ENCODE measurements around the gene TMEM178B.
"Not testable (repeated sequence)": the region's sequence is repeated elsewhere in the genome, so short reads cannot be mapped to it uniquely, and the experiment has no call there.

TMEM178B gene

GRCh38 chr7:141378405-141378804 lies 304.5 kb downstream of the TMEM178B start:
- Histone ChIP-seq H3K27me3 (ENCODE audit: insufficient read depth, poor library complexity, severe bottlenecking) (peaks cover 8% of the 10 kb centered on the region), H3K4me3 (replicated peaks; ENCODE audit: insufficient read depth, low read length) (no peak overlapping the region), H3K27ac (replicated peaks) (no peak overlapping the region)
- TF ChIP-seq, protein P1, sequence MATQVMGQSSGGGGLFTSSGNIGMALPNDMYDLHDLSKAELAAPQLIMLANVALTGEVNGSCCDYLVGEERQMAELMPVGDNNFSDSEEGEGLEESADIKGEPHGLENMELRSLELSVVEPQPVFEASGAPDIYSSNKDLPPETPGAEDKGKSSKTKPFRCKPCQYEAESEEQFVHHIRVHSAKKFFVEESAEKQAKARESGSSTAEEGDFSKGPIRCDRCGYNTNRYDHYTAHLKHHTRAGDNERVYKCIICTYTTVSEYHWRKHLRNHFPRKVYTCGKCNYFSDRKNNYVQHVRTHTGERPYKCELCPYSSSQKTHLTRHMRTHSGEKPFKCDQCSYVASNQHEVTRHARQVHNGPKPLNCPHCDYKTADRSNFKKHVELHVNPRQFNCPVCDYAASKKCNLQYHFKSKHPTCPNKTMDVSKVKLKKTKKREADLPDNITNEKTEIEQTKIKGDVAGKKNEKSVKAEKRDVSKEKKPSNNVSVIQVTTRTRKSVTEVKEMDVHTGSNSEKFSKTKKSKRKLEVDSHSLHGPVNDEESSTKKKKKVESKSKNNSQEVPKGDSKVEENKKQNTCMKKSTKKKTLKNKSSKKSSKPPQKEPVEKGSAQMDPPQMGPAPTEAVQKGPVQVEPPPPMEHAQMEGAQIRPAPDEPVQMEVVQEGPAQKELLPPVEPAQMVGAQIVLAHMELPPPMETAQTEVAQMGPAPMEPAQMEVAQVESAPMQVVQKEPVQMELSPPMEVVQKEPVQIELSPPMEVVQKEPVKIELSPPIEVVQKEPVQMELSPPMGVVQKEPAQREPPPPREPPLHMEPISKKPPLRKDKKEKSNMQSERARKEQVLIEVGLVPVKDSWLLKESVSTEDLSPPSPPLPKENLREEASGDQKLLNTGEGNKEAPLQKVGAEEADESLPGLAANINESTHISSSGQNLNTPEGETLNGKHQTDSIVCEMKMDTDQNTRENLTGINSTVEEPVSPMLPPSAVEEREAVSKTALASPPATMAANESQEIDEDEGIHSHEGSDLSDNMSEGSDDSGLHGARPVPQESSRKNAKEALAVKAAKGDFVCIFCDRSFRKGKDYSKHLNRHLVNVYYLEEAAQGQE (IDR thresholded peaks at IDR 0.05; ENCODE audit: insufficient replicate concordance, low read depth) = no peak
- TF ChIP-seq CTCF (IDR thresholded peaks at IDR 0.05; ENCODE audit: insufficient read depth, low read length) (no peak), POLR2AphosphoS5 (IDR thresholded peaks at IDR 0.05; ENCODE audit: low read depth) (no peak), GABPA (IDR thresholded peaks at IDR 0.05; ENCODE audit: low read depth) (no peak), SPI1 (IDR thresholded peaks at IDR 0.05; ENCODE audit: borderline replicate concordance, low read depth) (no peak)
- no peak for DNase-seq (ENCODE audit: low read depth in 1 of 2, low spot score in 1 of 2)

- TF ChIP-seq, protein P1 (IDR thresholded peaks at IDR 0.05; ENCODE audit: insufficient replicate concordance, low read depth) = no peak
- TF ChIP-seq SPI1 (IDR thresholded peaks at IDR 0.05; ENCODE audit: borderline replicate concordance, low read depth) = no peak
- TF ChIP-seq POLR2AphosphoS5 (IDR thresholded peaks at IDR 0.05; ENCODE audit: low read depth) = no peak
- no peak for TF ChIP-seq CTCF (IDR thresholded peaks at IDR 0.05; ENCODE audit: insufficient read depth, low read length)
- TF ChIP-seq GABPA (IDR thresholded peaks at IDR 0.05; ENCODE audit: low read depth) = no peak
- DNase-seq (ENCODE audit: low read depth in 1 of 2, low spot score in 1 of 2) = no peak
- H3K4me3 ChIP-seq (replicated peaks; ENCODE audit: insufficient read depth, low read length) = no peak overlapping the region
- H3K27me3 ChIP-seq (ENCODE audit: insufficient read depth, poor library complexity, severe bottlenecking) = peaks cover 4% of the 10 kb centered on the region
- H3K27ac ChIP-seq (replicated peaks) = no peak overlapping the region
These were observed 308.0 kb downstream of the TMEM178B start for GRCh38 chr7:141381794-141382427.

GRCh38 chr7:141383356-141383755 lies 309.5 kb downstream of the TMEM178B start:
- not testable (repeated sequence) for H3K27ac ChIP-seq (replicated peaks); H3K27me3 ChIP-seq (ENCODE audit: insufficient read depth, poor library complexity, severe bottlenecking); H3K4me3 ChIP-seq (replicated peaks; ENCODE audit: insufficient read depth, low read length); DNase-seq (ENCODE audit: low read depth in 1 of 2, low spot score in 1 of 2)

GRCh38 chr7:141386881-141387280 lies 313.0 kb downstream of the TMEM178B start:
- DNase-seq (ENCODE audit: low read depth in 1 of 2, low spot score in 1 of 2) = no peak
- Histone ChIP-seq H3K27ac (replicated peaks) (no peak overlapping the region), H3K27me3 (ENCODE audit: insufficient read depth, poor library complexity, severe bottlenecking) (peaks cover 2% of the 10 kb centered on the region), H3K4me3 (replicated peaks; ENCODE audit: insufficient read depth, low read length) (no peak overlapping the region)
- TF ChIP-seq GABPA (IDR thresholded peaks at IDR 0.05; ENCODE audit: low read depth) (no peak), POLR2AphosphoS5 (IDR thresholded peaks at IDR 0.05; ENCODE audit: low read depth) (no peak), SPI1 (IDR thresholded peaks at IDR 0.05; ENCODE audit: borderline replicate concordance, low read depth) (no peak), CTCF (IDR thresholded peaks at IDR 0.05; ENCODE audit: insufficient read depth, low read length) (no peak)
- TF ChIP-seq, protein P1 (IDR thresholded peaks at IDR 0.05; ENCODE audit: insufficient replicate concordance, low read depth) = no peak
